Loucy (cell line): ENCODE results near the gene RPTOR.

ENCODE experiments used
- CTCF ChIP-seq: fragments of 200-600 bp; sonication (generic); conservative IDR thresholded peaks from 2 replicates; pipeline ENCODE4 v1.5.1; 2014; ENCODE audit warnings: mild to moderate bottlenecking, antibody characterized with exemption, low read length
- EZH2phosphoT487 ChIP-seq: fragments of 200-600 bp; IDR thresholded peaks from 2 replicates; pipeline ENCODE4 v1.6.1; 2018; ENCODE audit warnings: antibody characterized with exemption, mild to moderate bottlenecking, moderate library complexity, borderline replicate concordance

DNA sequence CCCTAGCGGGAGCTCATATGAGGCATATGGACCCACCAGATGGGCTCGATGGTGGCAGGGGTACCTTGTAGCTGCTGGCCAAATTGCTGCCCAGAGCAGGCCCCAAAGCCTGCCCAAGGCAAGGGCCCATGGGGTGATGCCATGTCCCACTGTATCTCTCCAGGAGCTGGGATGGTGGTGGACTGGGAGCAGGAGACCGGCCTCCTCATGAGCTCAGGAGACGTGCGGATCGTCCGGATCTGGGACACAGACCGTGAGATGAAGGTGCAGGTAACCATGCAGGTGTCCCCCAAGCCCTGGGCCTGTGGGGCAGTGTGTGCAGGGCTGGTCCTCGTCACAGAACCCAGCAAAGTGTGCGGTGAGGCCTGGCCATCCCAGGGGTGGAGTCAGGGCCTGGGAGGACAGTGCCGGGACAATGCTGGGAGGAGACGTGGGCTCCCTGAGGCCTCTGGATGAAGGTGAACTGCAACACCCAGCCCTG is 412.9 kb downstream of the RPTOR start:
- TF ChIP-seq CTCF: no peak
- no peak for TF ChIP-seq EZH2phosphoT487
